Mesenchymal stem cell (in vitro differentiated cells and primary cell): ENCODE measurements around the gene COL5A2.

ENCODE experiments used
- DNase-seq: peaks from one replicate; pipeline ENCODE4 v3.0.0-alpha.2; 2013
- H2AFZ ChIP-seq: one replicate; pipeline ENCODE4 v1.6.1; 2013; ENCODE audit warnings: low read depth, mild to moderate bottlenecking, control low read depth, inconsistent platforms, low read length, moderate library complexity
- H2AK5ac ChIP-seq: 2 replicates; pipeline ENCODE4 v1.6.1; 2013; ENCODE audit warnings: low read length, moderate library complexity, mild to moderate bottlenecking, inconsistent platforms; ENCODE audit not compliant: severe bottlenecking
- H2BK120ac ChIP-seq: one replicate; pipeline ENCODE4 v1.6.1; 2013; ENCODE audit warnings: low read depth, mild to moderate bottlenecking, inconsistent platforms, low read length, moderate library complexity
- H2BK12ac ChIP-seq, 2 experiments: one replicate each; pipeline ENCODE4 v1.6.1; 2013; ENCODE audit warnings: inconsistent platforms in 2 of 2, low read length in 2 of 2, mild to moderate bottlenecking in 2 of 2, moderate library complexity in 2 of 2, control low read depth in 1 of 2
- H2BK15ac ChIP-seq: one replicate; pipeline ENCODE4 v1.6.1; 2013; ENCODE audit warnings: mild to moderate bottlenecking, low read depth, inconsistent platforms; ENCODE audit not compliant: poor library complexity, severe bottlenecking
- H2BK5ac ChIP-seq: 2 replicates; pipeline ENCODE4 v1.6.1; 2013; ENCODE audit warnings: low read depth, mild to moderate bottlenecking, low read length, control low read depth, inconsistent platforms; ENCODE audit not compliant: poor library complexity, severe bottlenecking
- H3K14ac ChIP-seq, 2 experiments: one replicate each; pipeline ENCODE4 v1.6.1; 2013; ENCODE audit warnings: inconsistent platforms in 2 of 2, low read length in 2 of 2, control low read depth in 1 of 2, mild to moderate bottlenecking in 1 of 2, moderate library complexity in 1 of 2
- H3K18ac ChIP-seq, 2 experiments: one replicate each; pipeline ENCODE4 v1.6.1; 2013; ENCODE audit warnings: inconsistent platforms in 2 of 2, low read length in 2 of 2, control low read depth in 1 of 2, low read depth in 1 of 2, mild to moderate bottlenecking in 1 of 2
- H3K23ac ChIP-seq, 2 experiments: one replicate each; pipeline ENCODE4 v1.6.1; 2013; ENCODE audit warnings: inconsistent platforms in 2 of 2, low read length in 2 of 2, mild to moderate bottlenecking in 2 of 2, moderate library complexity in 2 of 2, control low read depth in 1 of 2
- H3K27ac ChIP-seq: 2 replicates; pipeline ENCODE4 v1.5.1; 2013; ENCODE audit warnings: mild to moderate bottlenecking, moderate library complexity, low read length, control low read depth, inconsistent platforms; ENCODE audit not compliant: poor library complexity, severe bottlenecking
- H3K27me3 ChIP-seq, 2 experiments: 2 replicates each; pipeline versions ENCODE4 v1.6.1 to v1.7.0; 2013; ENCODE audit warnings: low read length in 2 of 2, mild to moderate bottlenecking in 2 of 2, moderate library complexity in 2 of 2, control low read depth in 1 of 2, inconsistent platforms in 1 of 2; ENCODE audit not compliant: control insufficient read depth in 1 of 2, insufficient read depth in 1 of 2
- H3K36me3 ChIP-seq, 2 experiments: 2 replicates each; pipeline versions ENCODE4 v1.6.1 to v1.7.0; 2013; ENCODE audit warnings: low read length in 2 of 2, control low read depth in 1 of 2, inconsistent platforms in 1 of 2, low read depth in 1 of 2, mild to moderate bottlenecking in 1 of 2; ENCODE audit not compliant: insufficient read depth in 2 of 2, control insufficient read depth in 1 of 2
- H3K4ac ChIP-seq, 2 experiments: one replicate each; pipeline ENCODE4 v1.6.1; 2013; ENCODE audit warnings: inconsistent platforms in 2 of 2, low read length in 2 of 2, mild to moderate bottlenecking in 2 of 2, moderate library complexity in 2 of 2, control low read depth in 1 of 2, low read depth in 1 of 2
- H3K4me1 ChIP-seq: 2 replicates; pipeline ENCODE4 v1.6.1; 2013; ENCODE audit warnings: low read depth, low read length, control low read depth; ENCODE audit not compliant: control insufficient read depth, insufficient read depth
- H3K4me2 ChIP-seq: 2 replicates; pipeline ENCODE4 v1.6.1; 2013; ENCODE audit warnings: low read length, mild to moderate bottlenecking, inconsistent platforms; ENCODE audit not compliant: poor library complexity, severe bottlenecking
- H3K4me3 ChIP-seq, 2 experiments: 2 replicates each; pipeline versions ENCODE4 v1.5.1 to v1.7.0; 2013; ENCODE audit warnings: low read length in 2 of 2, mild to moderate bottlenecking in 2 of 2, control low read depth in 1 of 2, low read depth in 1 of 2; ENCODE audit not compliant: insufficient read depth in 1 of 2
- H3K79me1 ChIP-seq: replicated peaks from 2 replicates; pipeline ENCODE4 v1.6.1; 2013; ENCODE audit warnings: mild to moderate bottlenecking, control low read depth, low read length, inconsistent platforms; ENCODE audit not compliant: poor library complexity, severe bottlenecking
- H3K9ac ChIP-seq: 2 replicates; pipeline ENCODE4 v1.7.0; 2013; ENCODE audit warnings: mild to moderate bottlenecking, low read length, moderate library complexity
- H3K9me3 ChIP-seq: 2 replicates; pipeline ENCODE4 v1.7.0; 2013; ENCODE audit warnings: mild to moderate bottlenecking, low read length; ENCODE audit not compliant: control insufficient read depth
- H4K8ac ChIP-seq: one replicate; pipeline ENCODE4 v1.6.1; 2013; ENCODE audit warnings: inconsistent platforms, mild to moderate bottlenecking, low read length, moderate library complexity
- H4K91ac ChIP-seq: one replicate; pipeline ENCODE4 v1.6.1; 2013; ENCODE audit warnings: mild to moderate bottlenecking, low read length, inconsistent platforms
- WGBS: methylation state at CpG from one replicate; pipeline ENCODE4 v1.1.7; 2013; ENCODE audit warnings: mixed read lengths; 5-methylcytosine and 5-hydroxymethylcytosine counted together

Gene COL5A2

DNA sequence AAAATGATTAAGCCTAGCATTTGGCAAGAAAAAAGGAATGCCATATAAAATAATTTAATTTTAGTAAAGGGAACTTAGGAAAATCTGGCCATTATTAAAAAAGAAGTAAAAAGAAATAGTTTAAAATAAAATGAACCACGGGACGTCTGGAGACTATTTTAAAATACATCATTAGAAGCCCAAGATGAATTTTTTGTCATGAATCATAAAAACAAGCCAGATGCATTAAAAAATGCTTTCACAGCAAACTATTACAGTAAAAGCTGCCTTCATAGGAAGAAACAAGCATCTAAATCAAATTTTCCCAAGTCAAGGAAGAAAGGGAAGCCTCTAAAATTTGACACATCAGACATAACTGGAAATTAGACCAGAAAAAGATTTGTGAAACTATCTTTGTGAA is 33.0 kb downstream of the COL5A2 start:
- Histone ChIP-seq H3K27ac (no peak overlapping the region), H3K36me3 (no peaks in the 10 kb centered on the region), H2BK12ac (no peak overlapping the region), H2BK15ac (no peak overlapping the region), H3K23ac (no peak overlapping the region), H4K8ac (no peak overlapping the region), H3K4me2 (no peak overlapping the region), H3K79me1 (peaks cover 5% of the 10 kb centered on the region), H3K9me3 (no peaks in the 10 kb centered on the region), H3K18ac (no peak overlapping the region), H2BK5ac (no peak overlapping the region), H3K4me3 (no peak overlapping the region), H3K14ac (no peak overlapping the region), H2BK120ac (no peak overlapping the region), H3K4ac (no peak overlapping the region), H3K9ac (peak overlapping the region; percentile 8), H4K91ac (no peak overlapping the region), H2AFZ (no peak overlapping the region), H3K4me1 (no peaks in the 10 kb centered on the region), H3K27me3 (no peaks in the 10 kb centered on the region), H2AK5ac (no peak overlapping the region)
- 46% methylated on average over 2 of the region's 2 CpGs for WGBS
- no peak for DNase-seq

DNA sequence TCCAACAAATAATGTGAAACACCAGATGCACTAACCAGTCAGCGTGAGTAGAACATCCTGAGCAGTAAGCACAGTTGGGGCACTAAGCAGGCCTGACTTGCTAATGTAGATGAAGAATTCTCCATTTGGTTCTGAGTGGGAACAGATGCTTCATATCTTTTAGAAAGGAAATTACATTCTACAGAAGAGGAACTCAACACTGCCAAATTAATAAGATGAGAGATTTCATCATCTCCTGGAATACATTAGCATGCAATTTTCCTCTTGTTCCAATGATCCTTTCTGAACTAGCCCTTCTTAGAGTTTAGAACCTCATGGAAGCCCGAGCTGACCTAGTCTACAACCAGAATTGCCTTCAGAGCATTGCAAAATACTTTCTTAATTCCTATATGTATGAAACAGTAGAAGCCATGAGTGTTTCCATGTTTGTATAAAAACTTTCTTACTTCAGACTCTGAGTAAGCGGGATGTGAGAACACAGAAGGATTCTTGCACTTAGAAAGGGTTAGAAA is 34.8 kb downstream of the COL5A2 start:
- Histone ChIP-seq H3K4me1 (no peaks in the 10 kb centered on the region), H3K23ac (no peak overlapping the region), H4K8ac (no peak overlapping the region), H3K27me3 (no peaks in the 10 kb centered on the region), H2BK120ac (no peak overlapping the region), H3K27ac (no peak overlapping the region), H3K14ac (no peak overlapping the region), H3K79me1 (peaks cover 6% of the 10 kb centered on the region), H2BK15ac (no peak overlapping the region), H3K4me2 (no peak overlapping the region), H2BK12ac (no peak overlapping the region), H3K4ac (no peak overlapping the region), H3K18ac (no peak overlapping the region), H2BK5ac (no peak overlapping the region), H3K36me3 (no peaks in the 10 kb centered on the region), H4K91ac (no peak overlapping the region), H2AFZ (no peak overlapping the region), H3K9ac (peak overlapping the region; percentile 66), H3K9me3 (no peaks in the 10 kb centered on the region), H3K4me3 (peak overlapping the region in 1 of 2 experiments; percentile 16), H2AK5ac (no peak overlapping the region)
- 84% methylated on average over 2 of the region's 3 CpGs for WGBS
- DNase-seq: peak; percentile 58

DNA sequence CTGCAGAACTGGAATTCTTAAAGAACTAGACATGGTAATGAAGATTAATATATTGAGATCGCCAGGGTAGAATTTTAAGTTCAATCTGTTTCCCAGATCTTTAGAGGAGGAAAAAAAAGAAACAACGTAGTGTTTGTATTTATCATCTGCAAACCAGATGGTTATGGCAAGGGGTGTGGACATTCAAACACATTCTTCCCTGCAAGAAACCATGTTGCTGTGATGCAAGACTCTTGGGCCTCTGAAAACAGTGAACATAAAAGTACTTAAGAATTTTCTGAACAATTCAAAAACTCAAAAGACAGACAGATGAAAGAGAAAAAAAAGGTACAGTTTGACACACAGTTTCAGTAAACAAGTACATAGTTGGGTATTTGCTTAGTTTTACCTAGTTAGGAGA is 35.6 kb downstream of the COL5A2 start:
- Histone ChIP-seq H2BK12ac (no peak overlapping the region), H2AFZ (no peak overlapping the region), H2AK5ac (no peak overlapping the region), H3K4me1 (no peaks in the 10 kb centered on the region), H2BK15ac (no peak overlapping the region), H3K9ac (peak overlapping the region; percentile 66), H2BK5ac (no peak overlapping the region), H3K9me3 (no peaks in the 10 kb centered on the region), H3K14ac (no peak overlapping the region), H4K91ac (no peak overlapping the region), H3K36me3 (no peaks in the 10 kb centered on the region), H3K4me3 (peak overlapping the region in 1 of 2 experiments; percentile 40), H3K27me3 (no peaks in the 10 kb centered on the region), H3K23ac (no peak overlapping the region), H3K4me2 (no peak overlapping the region), H3K79me1 (peaks cover 7% of the 10 kb centered on the region), H4K8ac (no peak overlapping the region), H3K4ac (no peak overlapping the region), H2BK120ac (no peak overlapping the region), H3K18ac (no peak overlapping the region), H3K27ac (no peak overlapping the region)
- DNase-seq: peak; percentile 74
- 49% methylated on average over 2 of the region's 2 CpGs for WGBS

DNA sequence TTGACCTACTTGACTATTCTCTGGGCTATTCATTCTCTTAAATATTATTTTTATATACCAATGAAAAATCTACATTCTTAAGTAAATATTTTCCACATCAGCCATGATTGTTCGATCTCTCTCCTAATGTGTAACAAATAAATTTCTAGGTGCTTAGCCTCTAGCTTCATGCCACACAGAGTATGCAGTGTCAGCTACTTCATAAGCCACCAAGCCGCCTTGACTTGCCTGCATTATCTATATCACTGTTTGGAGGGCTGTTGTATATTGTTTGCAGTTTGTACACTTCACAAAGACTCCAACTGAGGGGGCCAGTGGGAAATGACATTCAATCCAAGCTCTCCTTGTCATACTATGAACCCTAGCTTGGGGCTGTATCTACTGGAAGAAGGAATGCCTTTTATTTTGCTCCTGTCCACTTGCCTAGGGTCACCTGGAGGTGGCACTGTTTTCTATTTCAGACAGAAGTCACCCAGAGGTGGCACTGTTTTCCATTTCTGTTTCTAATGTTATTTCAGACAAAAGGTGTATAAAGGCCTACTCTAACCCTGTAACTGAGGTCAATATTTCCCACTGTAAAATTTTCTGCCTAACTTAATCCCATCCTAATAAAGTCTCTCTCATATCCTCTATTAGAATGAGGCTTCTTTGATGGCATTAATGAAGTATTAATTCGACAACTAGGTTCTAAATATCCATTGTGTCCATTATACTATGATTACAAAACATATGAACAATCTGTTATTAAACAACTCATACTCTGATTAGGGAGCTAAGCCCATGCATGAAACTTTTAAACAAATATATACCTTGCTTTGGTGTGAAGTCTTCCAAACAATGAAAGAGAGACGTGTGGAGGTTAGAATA is 36.4 kb downstream of the COL5A2 start:
- no peak overlapping the region for H2AK5ac ChIP-seq
- no peak overlapping the region for H2BK120ac ChIP-seq
- no peak overlapping the region for H3K27ac ChIP-seq
- no peaks in the 10 kb centered on the region for H3K4me1 ChIP-seq
- no peaks in the 10 kb centered on the region for H3K9me3 ChIP-seq
- peak overlapping the region in 1 of 2 experiments; percentile 40 for H3K4me3 ChIP-seq
- H4K91ac ChIP-seq: no peak overlapping the region
- no peak overlapping the region for H3K4me2 ChIP-seq
- WGBS: 93% methylated on average over 1 of the region's 4 CpGs
- no peak overlapping the region for H2BK5ac ChIP-seq
- no peaks in the 10 kb centered on the region for H3K36me3 ChIP-seq
- H3K79me1 ChIP-seq: peaks cover 6% of the 10 kb centered on the region
- H3K27me3 ChIP-seq: no peaks in the 10 kb centered on the region
- H4K8ac ChIP-seq: no peak overlapping the region
- DNase-seq: peak; percentile 40
- H3K9ac ChIP-seq: peak overlapping the region; percentile 66
- H2BK15ac ChIP-seq: no peak overlapping the region
- no peak overlapping the region for H3K23ac ChIP-seq
- H2BK12ac ChIP-seq: no peak overlapping the region
- no peak overlapping the region for H3K18ac ChIP-seq
- no peak overlapping the region for H3K14ac ChIP-seq
- no peak overlapping the region for H3K4ac ChIP-seq
- H2AFZ ChIP-seq: no peak overlapping the region
